PC-9 (cell line): ENCODE results near the gene MAPK1.

Source experiments
- CTCF ChIP-seq: fragments of 200-600 bp; sonication (generic); conservative IDR thresholded peaks from 2 replicates; pipeline ENCODE4 v1.6.1; 2017; ENCODE audit warnings: mixed run types, antibody characterized with exemption, mild to moderate bottlenecking, moderate library complexity
- EZH2 ChIP-seq: fragments of 200-600 bp; sonication (generic); IDR thresholded peaks from 2 replicates; pipeline ENCODE4 v1.8.0; 2017; ENCODE audit warnings: antibody characterized with exemption, low read depth

GRCh38 chr22:21796863-21797262 lies 70.6 kb downstream of the MAPK1 start:
- TF ChIP-seq CTCF: no peak
- TF ChIP-seq EZH2: no peak
